A673 (cell line): Measurements from ENCODE around the gene NPLOC4. TPM values are rescaled to one million over a fixed set of nuclear protein-coding genes. Genes with fewer than 3 reads are reported as not detected.
A peak's percentile ranks its signal among the peaks of the same experiment; 100 is the strongest.

Experiments
- BruUV-seq: library from RNA; stranded (reverse); fragments of 400-500 nt; replicated peaks from 2 replicates; lab custom pipeline; 2021; lab: Mats Ljungman, UMichigan
- CTCF ChIA-PET: fragments of 300-600 bp; sonication (Branson Sonifier 250); formaldehyde crosslinking; loops from one replicate; lab custom pipeline; 2022; ENCODE audit warnings: antibody characterized with exemption; lab: Charles Lee
- POLR2A ChIA-PET: fragments of 300-600 bp; sonication (Branson Sonifier 250); formaldehyde crosslinking; loops from one replicate; lab custom pipeline; 2022; ENCODE audit warnings: antibody characterized with exemption; ENCODE audit not compliant: low non-redundant PET; lab: Charles Lee
- DNase-seq: peaks from one replicate; pipeline ENCODE4 v3.0.0-alpha.2; 2015; ENCODE audit warnings: low spot score
- H3K27ac ChIP-seq: fragments of 200-600 bp; sonication (generic); 2 replicates; pipeline ENCODE4 v1.5.1; 2016; ENCODE audit warnings: mixed run types, low read depth, mild to moderate bottlenecking, mixed read lengths, antibody characterized with exemption, low read length; ENCODE audit not compliant: poor library complexity, severe bottlenecking
- H3K27me3 ChIP-seq: fragments of 200-600 bp; sonication (generic); replicated peaks from 2 replicates; pipeline ENCODE4 v1.6.1; 2017; ENCODE audit warnings: mixed run types, low read depth, mild to moderate bottlenecking, mixed read lengths, antibody characterized with exemption, low read length; ENCODE audit not compliant: insufficient read depth, poor library complexity
- H3K36me3 ChIP-seq: fragments of 200-600 bp; sonication (generic); 2 replicates; pipeline ENCODE4 v1.6.1; 2016; ENCODE audit warnings: mixed run types, mild to moderate bottlenecking, mixed read lengths, antibody characterized with exemption, low read length; ENCODE audit not compliant: insufficient read depth, poor library complexity, severe bottlenecking
- H3K4me1 ChIP-seq: fragments of 200-600 bp; sonication (generic); 2 replicates; pipeline ENCODE4 v1.6.1; 2017; ENCODE audit warnings: mixed run types, mild to moderate bottlenecking, mixed read lengths, antibody characterized with exemption, low read length; ENCODE audit not compliant: insufficient read depth, poor library complexity, severe bottlenecking
- H3K4me3 ChIP-seq: fragments of 200-600 bp; sonication (generic); 2 replicates; pipeline ENCODE4 v1.5.1; 2016; ENCODE audit warnings: low read depth, mixed run types, mild to moderate bottlenecking, mixed read lengths, low read length; ENCODE audit not compliant: poor library complexity, severe bottlenecking
- H3K9me3 ChIP-seq: fragments of 200-600 bp; sonication (generic); 2 replicates; pipeline ENCODE4 v1.6.1; 2016; ENCODE audit warnings: mixed run types, low read depth, mild to moderate bottlenecking, mixed read lengths, antibody characterized with exemption, low read length; ENCODE audit not compliant: poor library complexity, severe bottlenecking
- EZH2 ChIP-seq: fragments of 200-600 bp; sonication (generic); IDR thresholded peaks from 2 replicates; pipeline ENCODE4 v1.6.1; 2017; ENCODE audit warnings: borderline replicate concordance, low read depth, mild to moderate bottlenecking, mixed read lengths, antibody characterized with exemption, low read length; ENCODE audit not compliant: poor library complexity, severe bottlenecking
- intact Hi-C: fragments of 100-400 bp; cut with micrococcal nuclease; formaldehyde crosslinking; loops from one replicate; pipeline ENCODE4 v1.10.0; 2022; ENCODE audit not compliant: unreplicated experiment
- total RNA-seq: library from RNA; stranded (reverse); gene quantifications from 2 replicates; pipeline ENCODE4 v1.2.3, GENCODE V29; 2021
- TF ChIP-seq, protein P1 (sequence below): fragments of 300-800, 200-600 bp; sonication (generic); conservative IDR thresholded peaks from 2 replicates; pipeline ENCODE4 v1.5.1; 2017; ENCODE audit warnings: low read depth, mild to moderate bottlenecking, antibody characterized with exemption, low read length, moderate library complexity, mixed read lengths

The NPLOC4 gene
- total RNA-seq, 1 experiment from 2014 or later, result 195 TPM

GRCh38 chr17:81558941-81559806, 77.7 kb downstream of the NPLOC4 start:
- peaks cover 73% of the 10 kb centered on the region for H3K36me3 ChIP-seq
- peak overlapping the region; percentile 71 for H3K27ac ChIP-seq
- peak; percentile 83 for DNase-seq
- H3K27me3 ChIP-seq, result no peaks in the 10 kb centered on the region
- POLR2A ChIA-PET, result no interaction called here
- BruUV-seq, result no TSS peak
- no peaks in the 10 kb centered on the region for H3K9me3 ChIP-seq
- TF ChIP-seq EZH2, result no peak
- TF ChIP-seq, protein P1, sequence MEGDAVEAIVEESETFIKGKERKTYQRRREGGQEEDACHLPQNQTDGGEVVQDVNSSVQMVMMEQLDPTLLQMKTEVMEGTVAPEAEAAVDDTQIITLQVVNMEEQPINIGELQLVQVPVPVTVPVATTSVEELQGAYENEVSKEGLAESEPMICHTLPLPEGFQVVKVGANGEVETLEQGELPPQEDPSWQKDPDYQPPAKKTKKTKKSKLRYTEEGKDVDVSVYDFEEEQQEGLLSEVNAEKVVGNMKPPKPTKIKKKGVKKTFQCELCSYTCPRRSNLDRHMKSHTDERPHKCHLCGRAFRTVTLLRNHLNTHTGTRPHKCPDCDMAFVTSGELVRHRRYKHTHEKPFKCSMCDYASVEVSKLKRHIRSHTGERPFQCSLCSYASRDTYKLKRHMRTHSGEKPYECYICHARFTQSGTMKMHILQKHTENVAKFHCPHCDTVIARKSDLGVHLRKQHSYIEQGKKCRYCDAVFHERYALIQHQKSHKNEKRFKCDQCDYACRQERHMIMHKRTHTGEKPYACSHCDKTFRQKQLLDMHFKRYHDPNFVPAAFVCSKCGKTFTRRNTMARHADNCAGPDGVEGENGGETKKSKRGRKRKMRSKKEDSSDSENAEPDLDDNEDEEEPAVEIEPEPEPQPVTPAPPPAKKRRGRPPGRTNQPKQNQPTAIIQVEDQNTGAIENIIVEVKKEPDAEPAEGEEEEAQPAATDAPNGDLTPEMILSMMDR, result peak; percentile 38; the same call in 1 of the 2 replicates
- CTCF ChIA-PET, result no interaction called here
- H3K4me1 ChIP-seq, result peaks cover 32% of the 10 kb centered on the region
- no peak overlapping the region for H3K4me3 ChIP-seq
- intact Hi-C loops, result no loop called here

DNA sequence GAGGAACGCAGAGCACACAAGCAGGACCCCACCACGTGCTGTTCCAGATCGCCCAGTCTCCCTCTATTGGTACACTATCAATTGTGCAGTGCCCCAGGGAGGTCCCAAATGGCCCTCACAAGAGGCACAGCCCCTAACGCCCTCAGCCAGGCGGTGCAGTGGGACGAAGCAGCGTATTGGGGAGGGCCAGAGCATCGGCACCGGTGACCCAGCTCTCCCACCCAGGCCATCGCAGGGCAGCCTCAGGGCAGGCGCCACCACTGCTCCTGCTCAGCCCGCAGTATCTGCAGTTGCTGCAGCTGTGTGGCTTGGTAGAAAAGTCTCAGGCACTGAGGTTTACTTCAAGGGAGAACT, 78.8 kb downstream of the NPLOC4 start:
- no peak for TF ChIP-seq EZH2
- TF ChIP-seq, protein P1, result no peak
- H3K4me1 ChIP-seq, result peaks cover 39% of the 10 kb centered on the region
- POLR2A ChIA-PET, result no interaction called here
- no peaks in the 10 kb centered on the region for H3K9me3 ChIP-seq
- no peak for DNase-seq
- peaks cover 63% of the 10 kb centered on the region for H3K36me3 ChIP-seq
- BruUV-seq, result no TSS peak
- H3K27ac ChIP-seq, result peak overlapping the region; percentile 71
- no peak overlapping the region for H3K4me3 ChIP-seq
- H3K27me3 ChIP-seq, result no peaks in the 10 kb centered on the region
- intact Hi-C loops, result no loop called here
- CTCF ChIA-PET, result no interaction called here

DNA sequence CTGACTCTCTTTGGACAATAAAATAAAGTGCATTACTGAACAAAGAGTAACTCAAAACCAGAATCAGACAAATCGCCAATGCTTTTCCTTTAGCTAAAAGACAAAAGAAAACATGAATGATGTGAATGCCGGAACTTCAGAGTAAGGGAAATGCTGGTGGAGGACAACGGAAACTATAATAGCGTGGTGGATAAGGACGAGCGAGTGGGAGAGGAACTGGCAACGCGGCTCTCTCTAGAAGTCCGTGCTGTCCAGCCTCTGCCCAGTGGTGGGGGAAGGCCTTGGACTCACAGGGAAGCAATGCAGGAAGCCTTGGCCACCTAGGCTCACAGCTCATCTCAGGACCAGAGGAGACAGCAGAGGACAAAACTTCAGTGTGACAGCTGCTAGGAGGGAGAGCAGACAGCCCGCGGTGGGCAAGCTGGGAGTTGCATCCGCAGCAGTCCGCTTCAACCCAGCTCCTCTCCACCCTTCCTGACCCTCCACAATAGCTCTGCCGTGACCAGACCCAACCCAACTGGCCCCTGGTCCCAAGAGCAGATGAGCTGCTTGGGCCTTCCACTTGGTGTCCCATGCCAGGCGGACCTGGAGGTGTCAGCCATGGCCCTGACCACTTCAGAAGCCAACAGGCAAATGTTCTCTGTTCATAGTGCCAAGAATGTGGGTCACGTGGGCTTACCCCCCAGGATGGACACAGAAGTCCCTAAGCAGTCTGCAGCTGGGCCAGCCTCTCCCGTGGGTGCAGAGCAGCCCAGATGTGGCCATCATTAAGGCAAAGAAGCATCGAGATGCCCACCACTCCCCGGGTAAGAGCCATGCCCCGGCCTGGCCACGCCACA, 79.4 kb downstream of the NPLOC4 start:
- no peaks in the 10 kb centered on the region for H3K9me3 ChIP-seq
- TF ChIP-seq, protein P1, result no peak
- TF ChIP-seq EZH2, result no peak
- CTCF ChIA-PET, result no interaction called here
- H3K27me3 ChIP-seq, result no peaks in the 10 kb centered on the region
- H3K36me3 ChIP-seq, result peaks cover 58% of the 10 kb centered on the region
- H3K4me3 ChIP-seq, result no peak overlapping the region
- POLR2A ChIA-PET, result interaction anchor here (0.6 kb wide), 1 partner anchor 101 kb away, joined by 3 read pairs; no protein-coding TSS in a partner anchor
- BruUV-seq, result no TSS peak
- DNase-seq, result no peak
- intact Hi-C loops, result no loop called here
- H3K4me1 ChIP-seq, result peaks cover 39% of the 10 kb centered on the region
- H3K27ac ChIP-seq, result peak overlapping the region; percentile 71
